ENCODE measurements around the gene GBP1. TPM values are rescaled to one million over a fixed set of nuclear protein-coding genes. Genes with fewer than 3 reads are reported as not detected.
"Not testable (repeated sequence)": the region's sequence is repeated elsewhere in the genome, so short reads cannot be mapped to it uniquely, and the experiment has no call there.

The GBP1 gene
- total RNA-seq, 1 experiment from 2014 or later, result 12.9 TPM

GRCh38 chr1:89051955-89052312, 13.1 kb downstream of the GBP1 start:
- no peak for DNase-seq (ENCODE audit: low read depth)

GRCh38 chr1:89051300-89051954, 13.6 kb downstream of the GBP1 start:
- DNase-seq (ENCODE audit: low read depth), result no peak

DNA sequence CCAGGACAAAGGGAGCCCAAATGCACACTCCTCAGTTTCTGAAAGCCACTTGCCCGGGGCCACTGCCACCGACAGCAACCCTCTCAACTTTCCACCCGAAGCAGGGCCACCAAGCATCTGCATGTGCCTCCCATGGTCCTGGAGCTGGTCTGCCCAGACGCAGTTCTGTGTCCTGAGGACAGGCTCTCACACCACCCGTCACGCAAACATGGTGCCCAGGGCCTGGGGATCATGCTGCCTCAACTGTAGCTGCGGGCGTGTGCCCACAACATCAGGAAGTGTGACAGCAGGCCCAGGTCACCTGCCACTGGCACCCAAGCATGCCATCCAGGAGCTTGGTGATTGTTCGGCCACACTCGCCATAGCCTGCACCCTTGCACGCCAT, 14.4 kb downstream of the GBP1 start:
- no peak for DNase-seq (ENCODE audit: low read depth)

DNA sequence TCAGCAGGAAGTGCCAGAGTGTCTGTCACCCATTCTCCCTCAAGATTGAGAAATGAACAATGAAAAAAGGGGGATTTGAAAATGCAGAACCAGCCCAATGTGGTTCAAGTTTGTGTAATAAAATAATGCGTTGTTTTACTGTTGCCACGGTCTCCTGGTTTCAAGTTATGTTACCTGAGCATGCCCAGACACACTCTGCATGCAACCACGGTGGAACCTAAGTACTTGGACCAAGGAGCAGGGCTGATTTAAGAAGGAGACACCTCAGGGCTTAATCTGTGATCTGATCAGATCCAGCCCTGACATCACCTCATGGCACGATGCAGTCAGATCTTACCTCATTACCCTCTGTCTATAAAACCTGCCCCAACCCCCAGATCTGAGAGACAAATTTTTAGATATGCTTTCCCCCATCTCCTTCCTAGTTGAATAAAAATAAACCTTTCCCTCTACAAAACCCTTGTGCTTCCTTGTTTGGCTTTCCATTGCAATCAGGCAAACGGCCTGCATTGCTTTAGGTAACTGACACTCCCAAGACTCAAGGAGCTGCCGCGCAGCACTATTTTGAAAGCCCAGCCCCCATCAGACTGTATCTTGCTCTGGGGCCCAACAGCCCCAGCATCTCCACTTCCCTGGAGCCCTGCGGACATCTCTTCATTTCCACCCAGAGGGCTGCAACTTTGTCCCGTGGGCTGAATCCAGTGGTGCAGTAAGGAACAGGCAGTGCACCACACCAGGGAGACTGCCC, 14.9 kb downstream of the GBP1 start:
- not testable (repeated sequence) for DNase-seq (ENCODE audit: low read depth)

DNA sequence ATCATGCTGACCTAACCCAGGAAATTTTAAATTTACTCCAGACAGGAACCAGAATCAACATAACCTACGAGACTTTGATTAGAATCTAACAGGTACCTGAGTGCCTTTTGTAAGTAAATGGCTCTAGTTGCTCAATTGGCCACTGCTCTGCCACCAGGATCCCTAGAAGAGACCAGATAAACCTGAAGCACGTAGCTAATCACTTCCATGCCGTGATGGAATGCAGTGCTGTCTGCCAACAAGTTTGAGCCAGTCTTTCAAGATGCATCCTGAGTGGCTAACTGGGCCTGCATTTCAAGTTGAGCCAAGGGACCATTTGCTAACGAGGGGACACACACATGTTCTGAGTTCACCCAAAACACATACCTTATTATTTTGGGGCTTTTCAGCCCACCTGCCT, 15.8 kb downstream of the GBP1 start:
- not testable (repeated sequence) for DNase-seq (ENCODE audit: low read depth)

- DNase-seq (ENCODE audit: low read depth), result peak; percentile 69
Observed at GRCh38 chr1:89047734-89048133, 17.3 kb downstream of the GBP1 start.

DNA sequence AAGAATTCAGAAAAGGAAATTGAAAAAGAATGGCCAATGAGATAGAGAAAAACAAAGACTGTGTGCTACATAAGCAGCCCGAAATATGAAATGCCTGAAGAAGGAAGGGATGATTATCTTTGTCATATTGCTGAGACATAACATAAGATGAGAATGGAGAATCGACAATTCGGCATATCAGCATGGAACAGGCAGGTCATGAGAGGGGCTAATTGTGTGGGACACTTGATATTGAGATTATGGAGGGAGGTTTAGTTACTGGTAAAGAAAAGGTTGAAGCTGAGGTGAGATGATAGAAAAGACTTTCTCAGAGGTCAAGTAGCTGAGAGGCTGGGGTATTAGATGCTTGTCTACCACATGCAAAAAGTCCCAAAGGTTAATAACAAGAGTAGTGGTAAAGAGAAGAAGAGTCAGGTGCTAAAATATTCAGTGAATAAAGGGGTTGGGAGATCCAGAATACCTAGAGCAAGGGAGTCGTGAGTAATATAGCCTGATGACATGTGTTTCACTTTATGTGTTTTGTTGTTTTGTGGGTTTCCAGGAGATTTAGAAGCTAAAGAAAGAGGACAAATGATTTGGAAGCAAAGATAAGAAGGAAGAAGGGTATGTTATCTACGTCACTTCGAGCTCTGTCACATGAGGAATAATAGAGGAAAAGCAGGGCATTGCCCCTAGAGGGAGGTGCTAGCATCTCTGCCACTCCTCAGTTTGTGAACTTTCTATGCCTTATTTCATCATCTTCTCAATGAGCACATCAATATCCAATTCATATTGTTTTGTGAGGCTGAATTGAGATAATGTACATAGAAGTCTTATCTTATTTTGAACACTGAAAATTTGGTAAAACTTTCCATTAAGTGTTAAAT, 18.5 kb downstream of the GBP1 start:
- DNase-seq (ENCODE audit: low read depth), result not testable (repeated sequence)

- DNase-seq (ENCODE audit: low read depth), result no peak
Observed at GRCh38 chr1:89044970-89045721, 19.9 kb downstream of the GBP1 start.

DNA sequence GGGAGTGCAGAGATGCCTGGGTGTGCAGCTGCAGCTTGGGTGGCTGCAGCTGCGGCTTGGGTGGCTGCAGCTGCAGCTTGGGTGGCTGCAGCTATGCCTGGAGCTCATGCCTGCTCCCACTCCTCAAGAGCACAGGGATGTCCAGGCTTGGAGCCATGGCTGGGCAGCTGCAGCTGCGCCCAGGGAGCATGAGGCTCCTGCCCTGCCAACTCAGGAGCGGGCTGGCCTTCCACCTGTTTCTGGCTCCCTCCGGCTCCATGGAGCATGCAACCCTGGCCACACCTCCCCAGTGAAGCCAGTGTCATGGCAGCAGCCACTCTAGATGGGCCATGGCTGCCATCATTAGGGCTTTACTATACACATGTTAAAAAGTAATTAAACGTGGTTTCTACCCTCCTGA, 21.1 kb downstream of the GBP1 start:
- no peak for DNase-seq (ENCODE audit: low read depth)

DNA sequence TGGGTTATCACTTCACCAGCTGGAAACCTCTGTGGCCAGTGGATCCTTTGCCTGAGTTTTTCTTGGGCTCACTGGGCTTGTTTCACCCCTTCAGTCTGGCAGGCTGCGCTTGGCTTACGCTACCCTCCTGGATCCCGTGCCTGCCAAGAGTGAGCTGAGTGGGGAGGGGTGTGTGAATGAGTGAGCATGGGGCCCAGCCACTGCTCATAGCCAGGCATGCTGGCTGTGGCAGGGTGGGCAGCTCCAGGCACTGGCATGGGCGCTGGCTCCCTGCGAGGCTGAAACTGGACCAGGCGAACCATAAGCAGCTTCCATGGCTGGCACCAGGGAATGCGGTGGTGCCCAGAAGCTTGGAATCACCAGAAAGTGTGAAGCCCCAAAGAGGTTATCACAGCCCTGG, 22.5 kb downstream of the GBP1 start:
- DNase-seq (ENCODE audit: low read depth), result no peak

DNA sequence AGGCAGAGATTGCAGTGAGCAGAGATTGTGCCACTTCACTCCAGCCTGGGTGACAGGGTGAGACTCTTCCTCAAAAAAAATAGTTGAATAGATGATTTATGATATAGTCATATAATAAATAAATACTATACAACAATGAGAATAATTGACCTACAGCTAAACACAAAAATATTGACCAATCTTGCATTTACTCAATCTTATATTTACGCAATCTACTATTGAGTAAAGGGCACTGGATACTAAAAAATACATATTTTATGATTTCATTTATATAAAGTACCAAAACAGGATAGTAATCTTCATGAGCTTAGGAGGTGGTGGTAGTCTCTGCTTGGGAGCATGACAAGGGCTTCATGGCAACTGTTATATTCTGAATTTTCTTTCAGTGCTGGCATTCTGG, 23.3 kb downstream of the GBP1 start:
- DNase-seq (ENCODE audit: low read depth), result no peak

DNA sequence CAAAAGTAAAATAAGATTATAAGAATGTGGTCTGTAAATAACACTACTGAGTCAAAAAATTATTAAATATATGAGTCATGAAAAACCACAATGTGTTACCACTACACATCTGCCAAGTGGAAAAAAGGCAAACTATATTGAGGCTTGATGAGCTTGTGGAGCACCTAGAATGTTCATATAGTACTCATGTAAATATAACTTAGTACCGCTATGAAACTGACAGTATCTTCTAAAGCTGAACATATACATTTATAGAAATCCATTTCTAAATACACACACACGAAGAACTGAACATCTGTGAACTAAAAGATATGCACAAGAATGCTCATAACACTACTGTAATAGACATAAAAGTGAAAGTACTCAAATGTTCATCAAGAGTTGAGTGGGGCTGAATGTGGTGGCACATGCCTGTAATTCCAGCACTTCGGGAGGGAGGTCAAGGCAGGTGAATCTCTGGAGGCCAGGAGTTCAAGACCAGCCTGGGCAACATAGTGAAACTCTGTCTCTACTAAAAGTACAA, 23.8 kb downstream of the GBP1 start:
- DNase-seq (ENCODE audit: low read depth), result peak; percentile 65

DNA sequence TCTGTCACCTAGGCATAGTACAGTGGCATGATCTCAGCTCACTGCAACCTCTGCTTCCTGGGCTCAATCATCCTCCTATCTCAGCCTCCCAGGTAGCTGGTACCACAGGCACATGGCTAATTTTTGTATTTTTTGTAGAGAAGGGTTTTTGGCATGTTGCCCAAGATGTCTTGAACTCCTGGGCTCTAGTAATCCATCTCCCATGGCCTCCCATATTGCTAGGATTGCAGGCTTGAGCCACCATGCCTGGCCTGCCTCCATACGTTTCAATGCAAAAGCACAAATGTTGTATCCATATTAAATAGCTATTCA, 24.7 kb downstream of the GBP1 start:
- no peak for DNase-seq (ENCODE audit: low read depth)

- DNase-seq (ENCODE audit: low read depth), result no peak
Observed at GRCh38 chr1:89037186-89037585, 27.8 kb downstream of the GBP1 start.

DNA sequence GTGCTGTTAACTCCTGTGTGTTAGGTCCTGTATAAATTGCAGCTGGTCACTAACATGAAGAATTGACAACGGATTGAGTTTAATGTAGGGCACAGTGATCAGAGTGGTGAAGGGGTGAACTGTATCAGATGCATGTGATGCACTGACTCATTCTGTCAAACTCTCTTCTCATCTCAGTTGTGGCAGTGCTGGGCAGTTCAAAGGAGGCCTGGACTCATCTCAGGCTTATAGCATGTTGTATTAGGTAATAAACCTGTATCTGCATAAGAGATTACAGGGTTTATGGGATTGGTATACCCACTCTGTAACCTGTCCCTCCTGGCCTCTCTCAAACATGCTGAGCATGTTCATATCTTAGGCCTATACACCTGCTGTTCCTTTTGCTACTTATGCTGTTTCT, 29.9 kb downstream of the GBP1 start:
- DNase-seq (ENCODE audit: low read depth), result no peak

GRCh38 chr1:89034004-89034403, 31.0 kb downstream of the GBP1 start:
- not testable (repeated sequence) for DNase-seq (ENCODE audit: low read depth)

GRCh38 chr1:89029051-89029450, 36.0 kb downstream of the GBP1 start:
- not testable (repeated sequence) for DNase-seq (ENCODE audit: low read depth)

DNA sequence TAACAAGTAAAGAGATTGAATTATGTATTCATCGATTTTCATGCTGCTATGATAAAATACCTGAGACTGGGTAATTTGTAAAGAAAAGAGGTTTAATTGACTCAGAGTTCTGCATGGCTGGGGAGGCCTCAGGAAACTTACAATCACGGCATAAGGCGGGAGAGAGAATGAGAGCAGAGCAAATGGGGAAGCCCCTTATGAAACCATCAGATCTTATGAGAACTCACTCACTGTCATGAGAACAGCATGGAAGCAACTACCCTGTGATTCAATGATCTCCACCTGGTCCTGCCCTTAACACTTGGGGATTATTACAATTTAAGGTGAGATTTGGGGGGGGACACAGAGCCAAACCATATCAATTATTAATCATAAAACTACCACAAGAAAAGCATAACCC, 39.1 kb downstream of the GBP1 start:
- DNase-seq (ENCODE audit: low read depth), result no peak

GRCh38 chr1:89023026-89023425, 42.0 kb downstream of the GBP1 start:
- no peak for DNase-seq (ENCODE audit: low read depth)

DNA sequence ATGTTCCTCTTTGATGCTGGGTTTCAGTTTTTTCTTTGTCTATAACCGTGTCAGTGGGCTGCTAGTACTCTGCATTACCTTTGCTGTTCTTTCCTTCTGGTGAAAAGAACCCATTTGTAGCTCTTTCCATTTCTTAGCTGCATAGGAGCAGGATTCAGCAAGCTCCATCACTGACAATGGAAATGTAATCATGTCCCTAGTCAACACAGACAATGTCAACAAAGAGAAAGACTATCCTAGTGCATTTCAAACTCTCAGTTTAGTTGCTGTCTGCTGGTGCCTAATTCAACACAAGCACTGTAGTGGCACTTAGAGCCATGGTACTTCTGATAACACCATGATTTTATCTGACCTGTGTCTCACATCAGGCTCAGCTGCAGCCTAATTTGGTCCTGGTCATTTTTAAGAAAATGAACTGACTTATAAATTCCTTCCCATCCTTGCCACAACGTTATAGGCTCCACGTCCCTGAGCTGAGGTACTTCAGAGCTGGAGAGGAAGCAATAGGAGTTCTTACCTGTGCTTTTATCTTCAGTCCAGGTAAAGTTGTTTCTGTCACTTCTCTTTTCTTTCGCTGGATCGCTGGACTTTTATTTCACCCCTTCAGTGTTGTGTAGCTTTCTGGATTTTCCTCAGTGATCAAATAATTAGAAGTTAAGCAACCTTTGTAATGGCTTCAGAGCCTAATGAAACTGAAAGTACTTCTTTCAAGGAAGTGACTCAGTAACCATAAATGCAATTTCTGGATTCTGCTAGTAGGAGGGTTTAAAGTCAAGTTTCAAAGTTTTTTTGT, 42.6 kb downstream of the GBP1 start, which contains the start of gene GBP3:
Gene GBP3, minus strand, starts transcription at position 700 of the 793 bp plus-strand sequence. CDS start 2,145 bp downstream, outside the sequence.
- DNase-seq (ENCODE audit: low read depth), result peak; percentile 65

All from HT1080 (cell line).